ENCODE results near the gene ABHD17A.

Gene ABHD17A

GRCh38 chr19:1840541-1841115 is 44.7 kb downstream of the ABHD17A start:
- no peaks in the 10 kb centered on the region for H3K36me3 ChIP-seq (ENCODE audit: insufficient read depth, low read length)
- no peaks in the 10 kb centered on the region for H3K4me1 ChIP-seq (ENCODE audit: insufficient read depth, low read length)
- H3K4me3 ChIP-seq (ENCODE audit: low read length), result no peak overlapping the region
- peak overlapping the region; percentile 14; the same call in 1 of the 2 replicates for H3K9ac ChIP-seq (ENCODE audit: low read depth, low read length)
- 89% methylated on average over 22 of the region's 22 CpGs for WGBS
- no peaks in the 10 kb centered on the region for H3K27me3 ChIP-seq (ENCODE audit: insufficient read depth, low read length)
- 0 out of 2 replicates have a peak overlapping the region, but pooled peaks have one; percentile 13 for H3K27ac ChIP-seq (ENCODE audit: low read depth, low read length)
- no peaks in the 10 kb centered on the region for H3K9me3 ChIP-seq (ENCODE audit: insufficient read depth, low read depth, low read length)

- Histone ChIP-seq H3K27me3 (ENCODE audit: insufficient read depth, low read length) (no peaks in the 10 kb centered on the region), H3K4me1 (ENCODE audit: insufficient read depth, low read length) (no peaks in the 10 kb centered on the region), H3K36me3 (ENCODE audit: insufficient read depth, low read length) (no peaks in the 10 kb centered on the region), H3K4me3 (ENCODE audit: low read length) (no peak overlapping the region), H3K9me3 (ENCODE audit: insufficient read depth, low read depth, low read length) (no peaks in the 10 kb centered on the region), H3K27ac (ENCODE audit: low read depth, low read length) (no peak overlapping the region), H3K9ac (ENCODE audit: low read depth, low read length) (no peak overlapping the region)
- WGBS, result 95% methylated on average over 25 of the region's 25 CpGs
Observed at GRCh38 chr19:1839658-1840540, 45.4 kb downstream of the ABHD17A start.

- Histone ChIP-seq H3K4me3 (ENCODE audit: low read length) (no peak overlapping the region), H3K27me3 (ENCODE audit: insufficient read depth, low read length) (no peaks in the 10 kb centered on the region), H3K36me3 (ENCODE audit: insufficient read depth, low read length) (no peaks in the 10 kb centered on the region), H3K27ac (ENCODE audit: low read depth, low read length) (no peak overlapping the region), H3K4me1 (ENCODE audit: insufficient read depth, low read length) (no peaks in the 10 kb centered on the region), H3K9ac (ENCODE audit: low read depth, low read length) (no peak overlapping the region), H3K9me3 (ENCODE audit: insufficient read depth, low read depth, low read length) (no peaks in the 10 kb centered on the region)
- WGBS, result 41% methylated on average over 23 of the region's 23 CpGs
Observed at GRCh38 chr19:1837625-1838105, 47.6 kb downstream of the ABHD17A start.

- no peak overlapping the region for H3K4me3 ChIP-seq (ENCODE audit: low read length)
- H3K27me3 ChIP-seq (ENCODE audit: insufficient read depth, low read length), result no peaks in the 10 kb centered on the region
- no peaks in the 10 kb centered on the region for H3K9me3 ChIP-seq (ENCODE audit: insufficient read depth, low read depth, low read length)
- no peak overlapping the region for H3K27ac ChIP-seq (ENCODE audit: low read depth, low read length)
- H3K9ac ChIP-seq (ENCODE audit: low read depth, low read length), result no peak overlapping the region
- no peaks in the 10 kb centered on the region for H3K4me1 ChIP-seq (ENCODE audit: insufficient read depth, low read length)
- H3K36me3 ChIP-seq (ENCODE audit: insufficient read depth, low read length), result no peaks in the 10 kb centered on the region
- WGBS, result 87% methylated on average over 11 of the region's 11 CpGs
Observed at GRCh38 chr19:1837222-1837565, 48.1 kb downstream of the ABHD17A start.

- WGBS, result 94% methylated on average over 31 of the region's 31 CpGs
- H3K27me3 ChIP-seq (ENCODE audit: insufficient read depth, low read length), result no peaks in the 10 kb centered on the region
- H3K4me1 ChIP-seq (ENCODE audit: insufficient read depth, low read length), result no peaks in the 10 kb centered on the region
- no peak overlapping the region for H3K4me3 ChIP-seq (ENCODE audit: low read length)
- no peaks in the 10 kb centered on the region for H3K9me3 ChIP-seq (ENCODE audit: insufficient read depth, low read depth, low read length)
- no peak overlapping the region for H3K9ac ChIP-seq (ENCODE audit: low read depth, low read length)
- H3K27ac ChIP-seq (ENCODE audit: low read depth, low read length), result no peak overlapping the region
- no peaks in the 10 kb centered on the region for H3K36me3 ChIP-seq (ENCODE audit: insufficient read depth, low read length)
Observed at GRCh38 chr19:1836458-1837221, 48.7 kb downstream of the ABHD17A start.

- Histone ChIP-seq H3K9me3 (ENCODE audit: insufficient read depth, low read depth, low read length) (no peaks in the 10 kb centered on the region), H3K4me1 (ENCODE audit: insufficient read depth, low read length) (no peaks in the 10 kb centered on the region), H3K36me3 (ENCODE audit: insufficient read depth, low read length) (no peaks in the 10 kb centered on the region; the same call in 1 of the 2 replicates), H3K4me3 (ENCODE audit: low read length) (no peak overlapping the region), H3K27me3 (ENCODE audit: insufficient read depth, low read length) (no peaks in the 10 kb centered on the region), H3K9ac (ENCODE audit: low read depth, low read length) (no peak overlapping the region), H3K27ac (ENCODE audit: low read depth, low read length) (no peak overlapping the region)
- WGBS, result 91% methylated on average over 15 of the region's 15 CpGs
Observed at GRCh38 chr19:1833540-1833939, 51.8 kb downstream of the ABHD17A start.

GRCh38 chr19:1832046-1832663 is 53.1 kb downstream of the ABHD17A start:
- H3K27ac ChIP-seq (ENCODE audit: low read depth, low read length), result no peak overlapping the region
- peaks cover 2% of the 10 kb centered on the region; the same call in 1 of the 2 replicates for H3K4me1 ChIP-seq (ENCODE audit: insufficient read depth, low read length)
- no peak overlapping the region for H3K9ac ChIP-seq (ENCODE audit: low read depth, low read length)
- 92% methylated on average over 26 of the region's 26 CpGs for WGBS
- no peaks in the 10 kb centered on the region for H3K27me3 ChIP-seq (ENCODE audit: insufficient read depth, low read length)
- no peaks in the 10 kb centered on the region for H3K9me3 ChIP-seq (ENCODE audit: insufficient read depth, low read depth, low read length)
- no peaks in the 10 kb centered on the region; the same call in 1 of the 2 replicates for H3K36me3 ChIP-seq (ENCODE audit: insufficient read depth, low read length)
- no peak overlapping the region for H3K4me3 ChIP-seq (ENCODE audit: low read length)

GRCh38 chr19:1830978-1831377 is 54.3 kb downstream of the ABHD17A start:
- Histone ChIP-seq H3K27me3 (ENCODE audit: insufficient read depth, low read length) (no peaks in the 10 kb centered on the region), H3K4me1 (ENCODE audit: insufficient read depth, low read length) (peaks cover 9% of the 10 kb centered on the region; the same call in 1 of the 2 replicates), H3K4me3 (ENCODE audit: low read length) (no peak overlapping the region), H3K27ac (ENCODE audit: low read depth, low read length) (no peak overlapping the region), H3K9ac (ENCODE audit: low read depth, low read length) (no peak overlapping the region), H3K36me3 (ENCODE audit: insufficient read depth, low read length) (no peaks in the 10 kb centered on the region; the same call in 1 of the 2 replicates), H3K9me3 (ENCODE audit: insufficient read depth, low read depth, low read length) (no peaks in the 10 kb centered on the region)
- WGBS, result 95% methylated on average over 11 of the region's 11 CpGs

GRCh38 chr19:1830568-1830967 is 54.7 kb downstream of the ABHD17A start:
- 95% methylated on average over 15 of the region's 15 CpGs for WGBS
- H3K27ac ChIP-seq (ENCODE audit: low read depth, low read length), result no peak overlapping the region
- no peak overlapping the region for H3K4me3 ChIP-seq (ENCODE audit: low read length)
- no peaks in the 10 kb centered on the region for H3K27me3 ChIP-seq (ENCODE audit: insufficient read depth, low read length)
- peaks cover 9% of the 10 kb centered on the region; the same call in 1 of the 2 replicates for H3K4me1 ChIP-seq (ENCODE audit: insufficient read depth, low read length)
- H3K9ac ChIP-seq (ENCODE audit: low read depth, low read length), result no peak overlapping the region
- H3K9me3 ChIP-seq (ENCODE audit: insufficient read depth, low read depth, low read length), result no peaks in the 10 kb centered on the region
- H3K36me3 ChIP-seq (ENCODE audit: insufficient read depth, low read length), result peaks cover 4% of the 10 kb centered on the region

- WGBS, result 95% methylated on average over 11 of the region's 11 CpGs
- Histone ChIP-seq H3K27me3 (ENCODE audit: insufficient read depth, low read length) (no peaks in the 10 kb centered on the region), H3K4me1 (ENCODE audit: insufficient read depth, low read length) (peaks cover 9% of the 10 kb centered on the region; the same call in 1 of the 2 replicates), H3K27ac (ENCODE audit: low read depth, low read length) (no peak overlapping the region), H3K36me3 (ENCODE audit: insufficient read depth, low read length) (peaks cover 8% of the 10 kb centered on the region), H3K9me3 (ENCODE audit: insufficient read depth, low read depth, low read length) (no peaks in the 10 kb centered on the region), H3K9ac (ENCODE audit: low read depth, low read length) (no peak overlapping the region), H3K4me3 (ENCODE audit: low read length) (no peak overlapping the region)
Observed at GRCh38 chr19:1829958-1830357, 55.3 kb downstream of the ABHD17A start.
